ENCODE measurements around the gene TRA2A. TPM values are rescaled to one million over a fixed set of nuclear protein-coding genes. Genes with fewer than 3 reads are reported as not detected.

TRA2A gene
- total RNA-seq, 3 donors from 2014 or later (not counting 1 experiment from before 2014, with no cell fraction given) = 269 to 385 (median 324) TPM

DNA sequence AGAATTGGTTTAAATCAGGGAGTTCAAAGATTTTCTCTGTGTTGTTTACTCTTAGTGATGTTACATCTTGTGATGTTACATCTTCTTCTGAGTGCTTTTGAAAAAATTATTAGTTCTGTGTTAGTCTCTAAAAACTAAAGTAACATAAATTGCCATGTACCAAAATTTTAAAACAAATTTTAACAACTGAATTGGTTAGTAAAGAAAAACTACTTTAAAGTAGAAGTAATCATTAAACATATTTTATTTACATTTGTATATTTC is 56.3 kb downstream of the TRA2A start:
- no peak for DNase-seq
- Histone ChIP-seq H3K27ac (ENCODE audit: low read length) (no peak overlapping the region), H3K4me3 (ENCODE audit: low read length) (no peak overlapping the region), H3K36me3 (ENCODE audit: control insufficient read depth, insufficient read depth, low read length) (no peaks in the 10 kb centered on the region), H3K27me3 (ENCODE audit: control insufficient read depth, insufficient read depth, low read length) (peaks cover 79% of the 10 kb centered on the region), H3K9me3 (ENCODE audit: control insufficient read depth, insufficient read depth, low read length) (peaks cover 13% of the 10 kb centered on the region), H3K4me1 (ENCODE audit: control insufficient read depth, insufficient read depth, low read length) (peaks cover 26% of the 10 kb centered on the region)
- Mint-ChIP-seq H3K4me1 (peaks cover 18 to 24% of the 10 kb centered on the region in 2 donors), H3K27ac (no peak overlapping the region), H3K36me3 (no peaks in the 10 kb centered on the region), H3K9me3 (no peaks in the 10 kb centered on the region), H3K27me3 (ENCODE audit: low read depth in 2 of 2) (peaks cover 55 to 74% of the 10 kb centered on the region in 2 donors), H3K4me3 (no peak overlapping the region)
- ATAC-seq = no peak
- intact Hi-C loops (cut with micrococcal nuclease) = no loop called here
- no peak for TF ChIP-seq CTCF (IDR thresholded peaks at IDR 0.05)

- H3K4me3 Mint-ChIP-seq = peak overlapping the region; percentile 64
- H3K4me3 ChIP-seq (ENCODE audit: low read length) = no peak overlapping the region
- intact Hi-C loops (cut with micrococcal nuclease) = no loop called here
- H3K27me3 Mint-ChIP-seq (ENCODE audit: low read depth in 2 of 2) = peaks cover 56 to 79% of the 10 kb centered on the region in 2 donors
- H3K27ac ChIP-seq (ENCODE audit: low read length) = no peak overlapping the region
- no peak for TF ChIP-seq CTCF (IDR thresholded peaks at IDR 0.05)
- H3K4me1 Mint-ChIP-seq = peaks cover 23 to 29% of the 10 kb centered on the region in 2 donors
- no peak for ATAC-seq
- 5% methylated on average over 11 of the region's 15 CpGs for WGBS (ENCODE audit: insufficient coverage)
- peak in 1 of 2 donors; percentile 42 for DNase-seq
- peaks cover 31% of the 10 kb centered on the region for H3K4me1 ChIP-seq (ENCODE audit: control insufficient read depth, insufficient read depth, low read length)
- no peaks in the 10 kb centered on the region for H3K36me3 ChIP-seq (ENCODE audit: control insufficient read depth, insufficient read depth, low read length)
- H3K9me3 Mint-ChIP-seq = no peaks in the 10 kb centered on the region
- H3K27ac Mint-ChIP-seq = no peak overlapping the region
- H3K9me3 ChIP-seq (ENCODE audit: control insufficient read depth, insufficient read depth, low read length) = peaks cover 13% of the 10 kb centered on the region
- peaks cover 80% of the 10 kb centered on the region for H3K27me3 ChIP-seq (ENCODE audit: control insufficient read depth, insufficient read depth, low read length)
- no peaks in the 10 kb centered on the region for H3K36me3 Mint-ChIP-seq
Measured at GRCh38 chr7:23474829-23475575, 56.8 kb downstream of the TRA2A start.

- peak; percentile 24 to 60 (median 46) for ATAC-seq
- H3K36me3 Mint-ChIP-seq = no peaks in the 10 kb centered on the region
- Histone ChIP-seq H3K27ac (ENCODE audit: low read length) (no peak overlapping the region), H3K9me3 (ENCODE audit: control insufficient read depth, insufficient read depth, low read length) (peaks cover 13% of the 10 kb centered on the region), H3K27me3 (ENCODE audit: control insufficient read depth, insufficient read depth, low read length) (peaks cover 83% of the 10 kb centered on the region), H3K36me3 (ENCODE audit: control insufficient read depth, insufficient read depth, low read length) (no peaks in the 10 kb centered on the region), H3K4me3 (ENCODE audit: low read length) (no peak overlapping the region), H3K4me1 (ENCODE audit: control insufficient read depth, insufficient read depth, low read length) (peaks cover 36% of the 10 kb centered on the region)
- intact Hi-C loops (cut with micrococcal nuclease) = no loop called here
- DNase-seq = peak; percentile 37 to 60
- WGBS (ENCODE audit: insufficient coverage) = 1% methylated on average over 62 of the region's 66 CpGs
- no peak for TF ChIP-seq CTCF (IDR thresholded peaks at IDR 0.05)
- peak overlapping the region; percentile 64 for H3K4me3 Mint-ChIP-seq
- H3K4me1 Mint-ChIP-seq = peaks cover 26 to 32% of the 10 kb centered on the region in 2 donors
- H3K27me3 Mint-ChIP-seq (ENCODE audit: low read depth in 2 of 2) = peaks cover 59 to 80% of the 10 kb centered on the region in 2 donors
- H3K9me3 Mint-ChIP-seq = no peaks in the 10 kb centered on the region
- H3K27ac Mint-ChIP-seq = no peak overlapping the region
Measured at GRCh38 chr7:23474094-23474828, 57.5 kb downstream of the TRA2A start.

Measured in natural killer cell (primary cell).